ENCODE measurements around the gene C7. TPM values are rescaled to one million over a fixed set of nuclear protein-coding genes. Genes with fewer than 3 reads are reported as not detected.

The C7 gene
- total RNA-seq, 2 experiments from 2014 or later, result not detected

DNA sequence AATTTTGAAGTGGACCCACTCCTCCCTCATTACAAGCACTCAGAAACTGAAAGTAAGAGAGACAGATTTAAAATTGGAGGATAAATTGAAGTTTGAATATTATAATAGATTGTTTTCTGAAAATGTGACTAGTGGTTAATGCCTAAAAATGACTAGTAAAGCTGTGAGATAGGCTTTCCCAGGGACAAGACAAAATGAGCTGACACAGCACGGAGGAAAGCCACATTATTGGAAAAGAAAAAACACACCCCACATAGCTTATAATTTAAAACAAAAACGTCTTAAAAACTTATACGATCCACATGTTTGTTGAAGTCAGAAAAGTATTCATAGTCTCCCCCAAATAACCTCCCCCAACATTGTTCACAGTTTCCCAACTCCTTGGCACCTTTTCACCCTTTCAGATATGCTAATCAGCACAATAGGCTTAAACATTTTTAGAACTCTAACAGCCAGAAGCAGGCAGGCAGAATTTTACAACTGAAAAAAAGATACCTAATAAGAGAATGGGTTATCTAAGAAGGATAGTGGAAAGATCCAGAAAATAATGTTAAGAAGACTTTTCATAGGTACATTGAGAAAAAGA, 6.1 kb downstream of the C7 start:
- POLR2A ChIA-PET, result no interaction called here
- CTCF ChIA-PET, result no interaction called here

- ChIA-PET POLR2A (no interaction called here), CTCF (no interaction called here)
These were observed 6.9 kb downstream of the C7 start for GRCh38 chr5:40916226-40916625.

DNA sequence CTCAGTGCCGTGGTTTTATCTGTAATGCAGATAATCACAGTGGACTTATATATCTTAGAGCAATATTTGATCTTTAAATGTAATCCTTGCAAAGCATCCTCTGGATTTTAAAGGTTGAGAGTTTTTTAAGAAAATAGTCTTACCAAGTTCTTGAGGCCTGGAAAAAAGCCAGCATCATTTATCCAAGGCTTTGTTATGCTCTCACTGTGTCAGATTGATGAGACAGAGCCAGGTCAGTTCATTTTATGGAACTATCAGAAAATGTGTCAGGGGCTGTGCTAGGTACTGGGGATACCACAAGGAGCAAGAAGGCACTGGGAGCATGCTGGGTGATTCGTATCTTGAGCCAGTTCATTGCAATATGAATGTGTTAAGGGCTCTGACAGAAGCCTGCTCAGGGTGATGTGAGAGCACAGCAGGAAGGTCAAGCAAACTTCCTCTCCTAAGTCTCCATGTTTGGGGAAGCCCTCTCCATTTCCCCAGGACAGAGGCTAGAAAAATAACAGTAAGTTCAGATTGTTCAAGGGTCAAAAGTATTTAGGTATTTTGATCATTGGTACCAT, 19.7 kb downstream of the C7 start:
- POLR2A ChIA-PET, result no interaction called here
- CTCF ChIA-PET, result no interaction called here

DNA sequence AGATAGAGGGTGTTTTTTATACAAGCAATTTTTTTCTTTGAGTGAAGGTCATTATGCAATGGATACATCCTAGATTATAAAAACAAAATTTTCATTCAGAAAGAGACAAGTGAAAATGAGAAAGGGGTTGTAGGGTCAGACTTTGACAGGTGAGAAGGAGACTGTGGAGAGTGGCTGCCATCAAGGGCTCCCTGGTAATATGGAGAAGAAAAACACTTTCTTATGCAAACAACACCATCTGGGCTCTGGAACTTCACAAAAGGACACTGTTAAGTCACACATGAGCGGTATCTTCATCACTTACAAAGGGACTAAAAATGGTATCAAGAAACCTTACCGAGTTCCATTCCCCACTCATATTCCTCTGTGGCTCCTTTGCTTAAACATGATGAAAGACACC, 23.5 kb downstream of the C7 start:
- ChIA-PET POLR2A (no interaction called here), CTCF (no interaction called here)

DNA sequence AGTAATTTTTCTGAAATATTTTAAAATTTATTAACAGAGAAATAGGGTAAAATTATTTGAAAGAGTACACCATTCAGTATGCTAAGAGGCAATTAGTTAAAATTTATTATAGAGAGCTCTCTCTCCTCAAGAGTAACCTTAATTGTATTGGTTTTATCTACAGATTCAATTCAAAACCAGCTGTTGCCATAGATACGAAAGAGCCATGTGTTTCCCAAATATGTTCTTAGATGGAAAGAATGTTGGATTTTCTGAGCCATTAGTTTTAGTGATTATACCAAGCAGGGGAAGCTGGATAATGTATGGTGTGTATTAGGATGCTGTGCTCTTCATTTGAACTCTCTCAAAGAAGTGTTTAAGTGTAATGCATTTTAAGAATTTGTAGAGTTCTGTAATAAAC, 27.8 kb downstream of the C7 start:
- ChIA-PET POLR2A (no interaction called here), CTCF (no interaction called here)

- CTCF ChIA-PET, result no interaction called here
- POLR2A ChIA-PET, result no interaction called here
These were observed 30.5 kb downstream of the C7 start for GRCh38 chr5:40939753-40940152.

- ChIA-PET POLR2A (no interaction called here), CTCF (no interaction called here)
These were observed 35.8 kb downstream of the C7 start for GRCh38 chr5:40945111-40945510.

DNA sequence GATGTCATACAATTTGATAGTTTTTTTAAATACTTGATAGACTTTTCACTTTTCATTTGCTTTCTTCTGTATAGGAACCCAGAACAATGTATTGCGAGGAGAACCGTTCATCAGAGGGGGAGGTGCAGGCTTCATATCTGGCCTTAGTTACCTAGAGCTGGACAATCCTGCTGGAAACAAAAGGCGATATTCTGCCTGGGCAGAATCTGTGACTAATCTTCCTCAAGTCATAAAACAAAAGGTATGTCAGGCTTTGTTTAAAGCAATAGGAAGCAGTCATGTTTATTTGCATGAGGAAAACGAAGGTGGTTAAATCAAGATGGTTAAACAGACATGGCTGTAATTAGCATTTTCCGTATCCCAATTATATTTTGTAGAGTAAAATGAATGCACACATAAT, 46.0 kb downstream of the C7 start:
- POLR2A ChIA-PET, result no interaction called here
- CTCF ChIA-PET, result no interaction called here

- CTCF ChIA-PET, result no interaction called here
- POLR2A ChIA-PET, result no interaction called here
These were observed 47.8 kb downstream of the C7 start for GRCh38 chr5:40957048-40957447.

- ChIA-PET POLR2A (no interaction called here), CTCF (no interaction called here)
These were observed 49.5 kb downstream of the C7 start for GRCh38 chr5:40958811-40959210.

GRCh38 chr5:40960037-40960436, 50.7 kb downstream of the C7 start:
- CTCF ChIA-PET, result no interaction called here
- POLR2A ChIA-PET, result no interaction called here

GRCh38 chr5:40962207-40962955, 53.1 kb downstream of the C7 start:
- CTCF ChIA-PET, result no interaction called here

DNA sequence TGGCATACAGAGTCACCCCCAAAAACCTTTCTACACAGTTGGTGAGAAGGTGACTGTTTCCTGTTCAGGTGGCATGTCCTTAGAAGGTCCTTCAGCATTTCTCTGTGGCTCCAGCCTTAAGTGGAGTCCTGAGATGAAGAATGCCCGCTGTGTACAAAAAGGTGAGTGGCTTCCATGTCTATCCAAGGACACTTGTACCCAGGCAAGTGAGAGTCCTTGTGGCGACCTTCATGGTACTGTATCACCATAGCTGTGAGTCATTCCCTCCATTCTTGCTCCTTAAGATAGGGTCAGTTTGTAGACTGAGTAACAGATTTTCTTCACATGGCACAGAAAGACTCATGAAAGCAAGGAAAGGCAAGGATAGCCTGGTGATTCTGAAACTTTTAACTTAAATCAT, 63.1 kb downstream of the C7 start:
- ChIA-PET POLR2A (no interaction called here), CTCF (no interaction called here)

More at GRCh38 chr5:40962207-40962955, 53.1 kb downstream of the C7 start:
- POLR2A ChIA-PET, result interaction anchor here (0.7 kb wide), 1 partner anchor 655 kb away, joined by 4 read pairs; no protein-coding TSS in a partner anchor

DNA sequence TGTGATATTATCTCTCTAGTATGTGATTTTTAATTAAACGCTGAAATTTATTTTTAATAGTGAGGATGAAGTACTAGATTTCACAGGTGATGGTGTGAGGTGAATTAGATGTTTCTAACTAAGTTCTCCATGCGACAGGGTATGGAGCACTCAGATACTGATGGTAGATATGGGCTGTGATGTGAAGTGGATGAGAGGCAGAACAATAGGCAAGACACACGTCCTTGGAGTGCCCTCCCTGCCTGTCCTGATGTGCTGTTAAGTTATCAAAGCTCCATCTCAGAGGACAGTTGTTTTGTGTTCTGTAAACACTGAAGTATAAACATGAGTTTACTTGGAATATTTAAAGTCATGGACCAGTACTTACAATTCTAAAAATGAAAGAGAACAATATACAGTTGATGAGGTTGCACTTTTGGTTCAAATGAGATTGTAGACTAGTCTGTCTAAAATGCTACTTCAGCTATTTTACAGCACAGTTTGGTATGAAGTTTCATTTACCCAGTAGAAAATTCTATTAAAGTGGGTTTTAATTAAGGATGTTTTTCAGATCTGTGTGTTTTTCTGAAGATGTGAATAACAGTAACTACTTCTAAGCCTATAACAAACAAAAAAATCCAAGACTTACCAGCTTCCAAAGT, 64.2 kb downstream of the C7 start:
- ChIA-PET POLR2A (no interaction called here), CTCF (no interaction called here)

DNA sequence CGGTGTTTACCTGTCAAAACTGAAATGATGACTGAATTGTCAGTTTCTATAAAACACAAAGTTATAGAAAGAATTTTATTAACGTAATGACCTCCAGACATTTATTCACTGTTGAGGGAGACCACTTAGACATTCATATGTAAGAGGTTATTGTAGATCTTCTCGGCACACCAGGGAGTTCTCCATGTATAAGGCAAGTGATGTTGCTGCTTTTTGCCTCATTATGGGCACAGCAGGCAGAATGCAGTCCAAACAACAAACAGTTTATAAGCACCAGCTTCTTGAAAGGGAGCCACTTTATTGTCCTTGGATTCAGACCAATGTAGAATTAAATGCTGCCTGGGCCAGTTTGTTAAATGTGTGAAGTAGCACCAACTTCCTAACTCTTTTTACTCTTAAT, 66.7 kb downstream of the C7 start:
- ChIA-PET CTCF (no interaction called here), POLR2A (no interaction called here)

DNA sequence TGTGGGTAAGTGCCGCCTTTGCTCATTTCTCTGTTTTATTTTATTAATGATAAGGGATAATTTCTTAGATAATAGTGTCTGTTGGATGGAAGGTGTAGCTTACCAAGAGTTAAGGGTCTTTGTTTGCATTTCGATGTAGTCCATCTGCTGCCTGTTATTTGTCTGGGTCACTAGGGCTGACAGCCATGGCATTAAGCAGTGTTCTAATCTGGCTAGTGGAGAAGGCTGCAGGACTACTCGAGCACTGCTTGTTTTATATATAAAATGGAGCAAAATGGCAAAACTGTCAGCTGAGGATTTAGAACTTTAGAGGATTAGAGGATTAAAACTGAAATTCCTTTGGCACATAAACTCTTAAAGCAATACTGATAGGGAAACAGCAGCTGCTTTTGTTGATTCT, 67.5 kb downstream of the C7 start:
- POLR2A ChIA-PET, result no interaction called here

GRCh38 chr5:40981420-40981819, 72.1 kb downstream of the C7 start:
- ChIA-PET CTCF (no interaction called here), POLR2A (no interaction called here)

More for the DNA sequence above, 67.5 kb downstream of the C7 start:
- CTCF ChIA-PET, result no interaction called here

DNA sequence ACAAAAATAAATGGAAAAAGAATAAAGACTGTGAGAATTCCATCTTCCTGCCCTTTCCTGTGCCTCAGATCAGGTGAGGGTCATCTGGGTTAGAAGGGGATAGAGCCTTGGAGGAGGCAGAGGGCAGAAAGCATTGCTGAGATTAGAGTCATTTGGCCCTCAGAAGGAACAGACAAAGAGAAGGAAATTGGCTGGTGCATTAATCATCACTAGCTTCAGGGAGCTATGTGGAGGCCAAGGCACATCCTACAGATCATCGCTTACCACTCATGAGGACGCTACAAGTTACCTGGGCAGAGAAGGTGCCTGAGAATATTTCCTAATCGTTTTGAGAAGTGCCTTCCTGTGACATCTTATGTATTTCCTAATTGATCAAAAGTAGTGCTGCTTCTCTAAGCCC, 74.5 kb downstream of the C7 start:
- ChIA-PET POLR2A (no interaction called here), CTCF (no interaction called here)

DNA sequence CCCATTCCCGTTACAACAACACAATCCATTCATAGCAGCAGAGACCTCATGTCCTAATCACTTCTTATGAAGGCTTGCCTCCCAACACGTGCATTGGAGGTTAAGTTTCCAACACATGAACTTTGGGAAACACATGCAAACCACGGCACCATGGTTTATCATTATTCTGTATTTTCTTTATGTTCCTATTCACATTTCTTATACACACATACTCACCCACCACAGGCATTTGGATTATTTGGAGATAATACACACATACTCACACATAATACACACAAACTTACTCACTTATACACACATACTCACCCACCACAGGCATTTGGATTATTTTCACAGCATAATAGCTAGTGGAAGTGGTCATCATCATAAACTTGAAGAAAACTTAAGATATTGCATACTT, 75.6 kb downstream of the C7 start:
- POLR2A ChIA-PET, result no interaction called here

DNA sequence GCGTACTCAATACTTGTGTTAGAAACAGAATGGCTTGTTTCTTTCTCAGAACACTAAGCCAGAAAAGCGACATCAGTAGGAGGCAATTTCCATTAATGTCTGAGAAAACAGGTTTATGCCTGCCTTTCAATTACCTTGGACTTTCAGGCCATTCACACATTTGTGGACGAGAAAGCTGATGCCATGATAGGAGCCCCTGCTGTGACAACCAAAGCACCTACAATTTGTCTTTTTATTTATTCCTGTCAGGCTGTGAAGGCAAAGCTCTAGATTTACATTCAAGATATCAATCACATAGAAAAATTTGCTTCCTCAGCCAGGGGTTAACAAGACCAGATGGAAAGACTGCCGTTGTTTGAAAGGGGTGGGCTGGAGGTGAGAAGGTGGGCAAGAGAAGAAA, 76.2 kb downstream of the C7 start:
- ChIA-PET POLR2A (no interaction called here), CTCF (no interaction called here)

More for the DNA sequence above, 75.6 kb downstream of the C7 start:
- CTCF ChIA-PET, result no interaction called here

DNA sequence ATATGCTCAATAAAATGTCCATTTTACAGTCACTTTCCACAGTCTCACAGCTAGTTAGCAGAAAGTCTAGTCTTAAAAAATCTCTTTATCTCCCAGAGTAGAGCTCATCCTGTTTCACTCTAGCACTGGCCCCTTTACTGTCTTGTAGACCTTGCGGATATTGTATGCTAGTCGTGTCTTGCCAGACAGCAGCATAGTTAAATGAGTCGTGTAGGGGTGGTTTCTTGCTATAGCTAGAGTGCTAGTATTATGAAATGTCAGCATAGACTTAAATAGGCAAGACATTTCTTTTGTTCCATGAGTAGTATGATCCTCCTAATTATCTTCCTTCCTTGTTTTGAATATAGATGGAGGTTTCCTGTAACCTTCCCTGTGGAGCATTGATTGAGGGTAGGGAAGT, 77.4 kb downstream of the C7 start:
- CTCF ChIA-PET, result no interaction called here
- POLR2A ChIA-PET, result no interaction called here
